A549 (cell line): Measurements from ENCODE around the gene BTBD16. TPM values are rescaled to one million over a fixed set of nuclear protein-coding genes. Genes with fewer than 3 reads are reported as not detected.

Source experiments
- ATAC-seq, 2 experiments: fragments of 200-7000 bp in 1 of 2; fragments of >200 bp in 1 of 2; cut with Nextera tagmentation in 1 of 2; cut with Tn5 transposase in 1 of 2; 3 replicates each; pipeline versions ENCODE4 v1.8.0 to v1.9.1; 2018 to 2020; ENCODE audit warnings: mild to moderate bottlenecking in 1 of 2, moderate library complexity in 1 of 2
- CTCF ChIA-PET: fragments of 300-600 bp; sonication (Branson Sonifier 250); formaldehyde crosslinking; extraction: SDS; loops from one replicate; lab custom pipeline; 2021; ENCODE audit warnings: antibody characterized with exemption, inconsistent platforms; lab: Yijun Ruan, JAX
- POLR2A ChIA-PET: fragments of 350-600 bp; formaldehyde crosslinking; extraction: SDS; loops from one replicate; lab custom pipeline; 2021; ENCODE audit warnings: antibody characterized with exemption, inconsistent platforms; lab: Yijun Ruan, JAX
- DNase-seq, 2 experiments: peaks; one replicate each; pipeline versions ENCODE4 v3.0.0 to v3.0.0-alpha.2; 2011 to 2016; ENCODE audit warnings: low read depth in 1 of 2, low spot score in 1 of 2
- FAIRE-seq: peaks from 2 replicates; lab custom pipeline; 2011; peaks lifted over from hg19 to GRCh38; lab: Jason Lieb, UNC
- H3K27ac ChIP-seq, 2 experiments: fragments of >200 bp; sonication (Bioruptor Twin); formaldehyde crosslinking; 3 replicates each; pipeline ENCODE4 v1.5.1; 2016 to 2017
- H3K4me1 ChIP-seq: fragments of >200 bp; sonication (Bioruptor Twin); formaldehyde crosslinking; 3 replicates; pipeline ENCODE4 v1.6.1; 2016
- H3K4me2 ChIP-seq: fragments of >200 bp; sonication (Bioruptor Twin); formaldehyde crosslinking; 3 replicates; pipeline ENCODE4 v1.6.1; 2016
- H3K4me3 ChIP-seq: fragments of >200 bp; sonication (Bioruptor Twin); formaldehyde crosslinking; 3 replicates; pipeline ENCODE4 v1.5.1; 2016
- H3K9me3 ChIP-seq: fragments of >200 bp; sonication (Bioruptor Twin); formaldehyde crosslinking; 3 replicates; pipeline ENCODE4 v1.6.1; 2016
- BCL3 ChIP-seq: fragments of >200 bp; sonication (Bioruptor Twin); formaldehyde crosslinking; IDR thresholded peaks from 3 replicates; pipeline ENCODE4 v1.6.1; 2016
- CBX2 ChIP-seq: fragments of 200-600 bp; sonication (generic); IDR thresholded peaks from 2 replicates; pipeline ENCODE4 v1.6.1; 2016; ENCODE audit warnings: low read depth, mild to moderate bottlenecking, borderline replicate concordance
- CTCF ChIP-seq: fragments of >200 bp; sonication (Bioruptor Twin); formaldehyde crosslinking; IDR thresholded peaks from 3 replicates; pipeline ENCODE4 v1.5.1; 2016
- EHF ChIP-seq: fragments of 250-450 bp; sonication (Bioruptor Pico); IDR thresholded peaks from 2 replicates; pipeline ENCODE4 v1.5.0; 2020; ENCODE audit warnings: mild to moderate bottlenecking
- GATA3 ChIP-seq: IDR thresholded peaks from 2 replicates; pipeline ENCODE4 v1.6.1; 2012; ENCODE audit warnings: borderline replicate concordance
- HEYL ChIP-seq: fragments of 250-450 bp; sonication (Bioruptor Pico); IDR thresholded peaks from 2 replicates; pipeline ENCODE4 v1.8.0; 2021; ENCODE audit warnings: mild to moderate bottlenecking, moderate library complexity
- KDM1A ChIP-seq: fragments of 200-600 bp; sonication (generic); IDR thresholded peaks from 2 replicates; pipeline ENCODE4 v1.6.1; 2016; ENCODE audit warnings: low read depth, mild to moderate bottlenecking
- MAFK ChIP-seq: fragments of 450-650 bp; IDR thresholded peaks from 2 replicates; pipeline ENCODE4 v1.6.1; 2014; ENCODE audit not compliant: partially characterized antibody
- MYC ChIP-seq: IDR thresholded peaks from 2 replicates; pipeline ENCODE4 v1.6.1; 2012; ENCODE audit warnings: mild to moderate bottlenecking, inconsistent platforms, low read length, improper control_type of control experiment, borderline replicate concordance
- POLR2AphosphoS2 ChIP-seq: conservative IDR thresholded peaks from 2 replicates; pipeline ENCODE4 v1.6.1; 2012; ENCODE audit warnings: low read length, improper control_type of control experiment, inconsistent platforms
- RCOR1 ChIP-seq: fragments of 150-350 bp; IDR thresholded peaks from 2 replicates; pipeline ENCODE4 v1.6.1; 2014; ENCODE audit warnings: antibody characterized with exemption, low read length, low read depth
- REST ChIP-seq: fragments of 200-600 bp; sonication (generic); IDR thresholded peaks from 2 replicates; pipeline ENCODE4 v1.6.1; 2016; ENCODE audit warnings: antibody characterized with exemption, mild to moderate bottlenecking, moderate library complexity
- RFX5 ChIP-seq: fragments of 450-650 bp; IDR thresholded peaks from 2 replicates; pipeline ENCODE4 v1.7.1; 2014; ENCODE audit warnings: antibody characterized with exemption, mild to moderate bottlenecking, moderate library complexity
- SMC3 ChIP-seq: fragments of >200 bp; sonication (Bioruptor Twin); formaldehyde crosslinking; IDR thresholded peaks from 3 replicates; pipeline ENCODE4 v1.6.1; 2018; ENCODE audit warnings: inconsistent platforms
- WGBS: methylation state at CpG from one replicate; pipeline ENCODE4 v1.1.6; 2017; ENCODE audit errors: missing lambda C conversion rate; 5-methylcytosine and 5-hydroxymethylcytosine counted together
- polyA plus RNA-seq, 4 experiments: library from polyadenylated mRNA; depleted of rRNA in 3 of 4; stranded (reverse); fragments of >200 nt; fragmentation: RNase III in 1 of 4; extraction: RNeasy Plus Mini Kit Qiagen cat#74134 plus additional on column Dnase treatment in 1 of 4; gene quantifications; 2 replicates in 3 of 4; 3 replicates in 1 of 4; pipeline ENCODE4 v1.2.3, GENCODE V29; 2011 to 2017

BTBD16 gene
- polyA plus RNA-seq, 2 of the 4 experiments (the other 2 are of a cell fraction), result 0.32 to 2.1 TPM

- Histone ChIP-seq H3K4me1 (no peaks in the 10 kb centered on the region), H3K9me3 (no peaks in the 10 kb centered on the region), H3K27ac (no peak overlapping the region), H3K4me2 (no peak overlapping the region), H3K4me3 (no peak overlapping the region)
- POLR2A ChIA-PET, result no interaction called here
- ATAC-seq, result no peak
- 92% methylated on average over 5 of the region's 5 CpGs for WGBS
- no peak for FAIRE-seq
- no peak for DNase-seq
- no peak for TF ChIP-seq HEYL (CRISPR knock-in tag)
- TF ChIP-seq KDM1A, result no peak
- no peak for TF ChIP-seq RFX5
- TF ChIP-seq CBX2, result no peak
- TF ChIP-seq CTCF, result no peak
- TF ChIP-seq EHF (CRISPR knock-in tag), result no peak
- no peak for TF ChIP-seq MYC
- no peak for TF ChIP-seq SMC3
- no peak for TF ChIP-seq GATA3
- TF ChIP-seq, all 56 proteins: peak for 0
- CTCF ChIA-PET, result interaction anchor here (0.6 kb wide), 1 partner anchor 31 kb away, joined by 3 read pairs; no protein-coding TSS in a partner anchor
Measured at GRCh38 chr10:122236690-122237306, 34.3 kb upstream of the BTBD16 start.

GRCh38 chr10:122237331-122237990, 33.6 kb upstream of the BTBD16 start:
- Histone ChIP-seq H3K4me2 (no peak overlapping the region), H3K4me1 (no peaks in the 10 kb centered on the region), H3K4me3 (no peak overlapping the region), H3K9me3 (no peaks in the 10 kb centered on the region), H3K27ac (no peak overlapping the region)
- TF ChIP-seq REST (no peak), RCOR1 (no peak), MAFK (no peak), GATA3 (no peak), POLR2AphosphoS2 (no peak), BCL3 (no peak)
- POLR2A ChIA-PET, result no interaction called here
- DNase-seq, result no peak
- ATAC-seq, result no peak
- WGBS, result 90% methylated on average over 17 of the region's 17 CpGs
- CTCF ChIA-PET, result interaction anchor here (0.5 to 1.1 kb wide), 3 partner anchors 13 to 186 kb away, joined by 3 to 7 read pairs (median 4); no protein-coding TSS in a partner anchor
- FAIRE-seq, result no peak
